Panc1 (cell line): ENCODE results near the gene IPP. TPM values are rescaled to one million over a fixed set of nuclear protein-coding genes. Genes with fewer than 3 reads are reported as not detected.

Source experiments
- ATAC-seq: fragments of 200-7000 bp; cut with Tn5 transposase; 2 replicates; pipeline ENCODE4 v1.9.1; 2020; ENCODE audit warnings: mild to moderate bottlenecking, moderate library complexity
- BruUV-seq: library from RNA; stranded (reverse); fragments of 400-500 nt; replicated peaks from 2 replicates; lab custom pipeline; 2021; lab: Mats Ljungman, UMichigan
- CTCF ChIA-PET: fragments of 300-600 bp; sonication (Branson Sonifier 250); formaldehyde crosslinking; loops from one replicate; lab custom pipeline; 2022; ENCODE audit warnings: antibody characterized with exemption; lab: Charles Lee
- POLR2A ChIA-PET: fragments of 300-600 bp; sonication (Branson Sonifier 250); formaldehyde crosslinking; loops from one replicate; lab custom pipeline; 2022; ENCODE audit warnings: antibody characterized with exemption; lab: Charles Lee
- DNase-seq: peaks from one replicate; pipeline ENCODE4 v3.0.0-alpha.2; 2010; ENCODE audit warnings: low read depth, low spot score
- H3K27ac ChIP-seq: 2 replicates; pipeline ENCODE4 v1.5.1; 2011; ENCODE audit warnings: mild to moderate bottlenecking, low read length, inconsistent platforms
- H3K27me3 ChIP-seq: fragments of 200-500 bp; sonication (Bioruptor generic); 2 replicates; pipeline ENCODE4 v1.6.0; 2014; ENCODE audit warnings: low read length, inconsistent platforms; ENCODE audit not compliant: control insufficient read depth, insufficient read depth
- H3K36me3 ChIP-seq: fragments of 200-500 bp; sonication (Bioruptor generic); 2 replicates; pipeline ENCODE4 v1.5.1; 2014; ENCODE audit warnings: inconsistent platforms, mild to moderate bottlenecking, low read length, moderate library complexity; ENCODE audit not compliant: control insufficient read depth, insufficient read depth
- H3K4me1 ChIP-seq: 2 replicates; pipeline ENCODE4 v1.5.1; 2011; ENCODE audit warnings: inconsistent platforms, mild to moderate bottlenecking, low read length, moderate library complexity; ENCODE audit not compliant: control insufficient read depth, insufficient read depth
- H3K4me3 ChIP-seq, 2 experiments: 2 replicates each; pipeline ENCODE4 v1.5.1; 2011 to 2012; ENCODE audit warnings: low read depth in 2 of 2, low read length in 2 of 2, mild to moderate bottlenecking in 2 of 2, inconsistent platforms in 1 of 2, moderate library complexity in 1 of 2
- H3K9me3 ChIP-seq: fragments of 200-500 bp; sonication (Bioruptor generic); 2 replicates; pipeline ENCODE4 v1.5.1; 2014; ENCODE audit warnings: low read depth, mild to moderate bottlenecking, inconsistent platforms, low read length, moderate library complexity; ENCODE audit not compliant: control insufficient read depth, insufficient read depth
- CTCF ChIP-seq: fragments of 450-650 bp; IDR thresholded peaks from 2 replicates; pipeline ENCODE4 v1.5.1; 2017; ENCODE audit warnings: mild to moderate bottlenecking
- POLR2AphosphoS5 ChIP-seq: IDR thresholded peaks from 2 replicates; pipeline ENCODE4 v1.6.1; 2012; ENCODE audit warnings: mild to moderate bottlenecking, low read depth, low read length, moderate library complexity
- REST ChIP-seq, 2 experiments: IDR thresholded peaks; 2 replicates each; pipeline ENCODE4 v1.6.1; 2011 to 2012; ENCODE audit warnings: low read depth in 2 of 2, control low read depth in 1 of 2, low read length in 1 of 2, mild to moderate bottlenecking in 1 of 2, moderate library complexity in 1 of 2; ENCODE audit not compliant: insufficient read depth in 1 of 2
- SIN3A ChIP-seq: IDR thresholded peaks from 2 replicates; pipeline ENCODE4 v1.6.1; 2012; ENCODE audit warnings: low read depth, mild to moderate bottlenecking, low read length, moderate library complexity, borderline replicate concordance; ENCODE audit not compliant: insufficient read depth
- TCF7L2 ChIP-seq: IDR thresholded peaks from 2 replicates; pipeline ENCODE4 v1.6.1; 2011; ENCODE audit warnings: mild to moderate bottlenecking, low read depth, low read length, inconsistent platforms
- in situ Hi-C: cut with HindIII; loops from 2 replicates; pipeline ENCODE4 v1.10.0; 2016; ENCODE audit warnings: low sequenced_read_pairs, low pct_unique_long_range_greater_than_20kb
- intact Hi-C: fragments of 100-400 bp; cut with micrococcal nuclease; formaldehyde crosslinking; loops from one replicate; pipeline ENCODE4 v1.10.0; 2022; ENCODE audit not compliant: unreplicated experiment
- total RNA-seq: library from RNA; stranded (reverse); gene quantifications from one replicate; pipeline ENCODE4 v1.2.1, GENCODE V29; 2021; ENCODE audit not compliant: unreplicated experiment

Gene IPP
- total RNA-seq, 1 experiment from 2014 or later: 28.8 TPM

GRCh38 chr1:45787905-45788304 is 37.5 kb upstream of the IPP start:
- no peaks in the 10 kb centered on the region for H3K9me3 ChIP-seq
- H3K36me3 ChIP-seq: no peaks in the 10 kb centered on the region
- BruUV-seq: no TSS peak
- ChIA-PET CTCF (no interaction called here), POLR2A (no interaction called here)
- intact Hi-C loops: no loop called here
- no peak for DNase-seq
- in situ Hi-C loops: no loop called here
- H3K27me3 ChIP-seq: no peaks in the 10 kb centered on the region
- H3K4me1 ChIP-seq: no peaks in the 10 kb centered on the region
- no peak for ATAC-seq
- H3K4me3 ChIP-seq: no peak overlapping the region
- H3K27ac ChIP-seq: no peak overlapping the region
- TF ChIP-seq REST (IDR thresholded peaks at IDR 0.05; ENCODE audit: insufficient read depth in 1 of 2, low read depth in 2 of 2, low read length in 1 of 2) (no peak), SIN3A (no peak), CTCF (no peak), POLR2AphosphoS5 (no peak)

- CTCF ChIA-PET: interaction anchor here (0.6 to 0.7 kb wide), 2 partner anchors 113 to 251 kb away, joined by 3 to 4 read pairs; no protein-coding TSS in a partner anchor
- POLR2A ChIA-PET: no interaction called here
- Histone ChIP-seq H3K36me3 (no peaks in the 10 kb centered on the region), H3K27ac (no peak overlapping the region), H3K9me3 (no peaks in the 10 kb centered on the region), H3K27me3 (no peaks in the 10 kb centered on the region), H3K4me3 (no peak overlapping the region), H3K4me1 (no peaks in the 10 kb centered on the region)
- intact Hi-C loops: no loop called here
- no peak for ATAC-seq
- TF ChIP-seq POLR2AphosphoS5 (no peak), TCF7L2 (no peak), SIN3A (no peak), CTCF (no peak), REST (IDR thresholded peaks at IDR 0.05; ENCODE audit: insufficient read depth in 1 of 2, low read depth in 2 of 2, low read length in 1 of 2) (no peak)
- in situ Hi-C loops: no loop called here
- BruUV-seq: no TSS peak
- no peak for DNase-seq
Observed at GRCh38 chr1:45785583-45785982, 35.1 kb upstream of the IPP start.
